ENCODE measurements around the gene MOK. TPM values are rescaled to one million over a fixed set of nuclear protein-coding genes. Genes with fewer than 3 reads are reported as not detected.

The MOK gene
- total and polyA plus RNA-seq, 2 of the 4 experiments (the other 2 are of a cell fraction): 16.8 to 48.5 TPM

GRCh38 chr14:102180248-102180998, 124.5 kb downstream of the MOK start:
- Histone ChIP-seq H3K27ac (ENCODE audit: insufficient read depth, low read length) (no peak overlapping the region), H2AFZ (replicated peaks; ENCODE audit: low read length, poor library complexity) (no peak overlapping the region), H4K20me1 (ENCODE audit: insufficient read depth, low read length) (peaks cover 70% of the 10 kb centered on the region), H3K4ac (ENCODE audit: low read depth, low read length) (no peak overlapping the region), H3K18ac (ENCODE audit: low read depth, low read length) (no peak overlapping the region), H2AK5ac (ENCODE audit: low read depth, low read length) (no peak overlapping the region), H3K4me2 (ENCODE audit: low read depth, low read length) (no peak overlapping the region), H2BK15ac (ENCODE audit: low read depth, low read length) (no peak overlapping the region), H3K9ac (ENCODE audit: low read depth, low read length) (no peak overlapping the region), H4K8ac (ENCODE audit: low read depth in 2 of 2, low read length in 2 of 2) (no peak overlapping the region), H3K23ac (ENCODE audit: low read depth, low read length) (no peak overlapping the region), H2BK20ac (ENCODE audit: low read depth, low read length) (no peak overlapping the region), H2BK5ac (ENCODE audit: low read depth, low read length, poor library complexity, severe bottlenecking) (no peak overlapping the region), H3K36me3 (ENCODE audit: control insufficient read depth, insufficient read depth, low read length) (peaks cover 1% of the 10 kb centered on the region; the same call in 1 of the 2 replicates), H4K91ac (ENCODE audit: insufficient read depth, low read depth, low read length) (no peak overlapping the region), H3K9me3 (ENCODE audit: control insufficient read depth, insufficient read depth, low read length) (no peaks in the 10 kb centered on the region), H3K56ac (ENCODE audit: extremely low read depth, insufficient read depth, low read length) (no peak overlapping the region), H3K4me1 (ENCODE audit: control insufficient read depth, insufficient read depth, low read length) (no peaks in the 10 kb centered on the region), H3K9me1 (ENCODE audit: insufficient read depth, low read length) (peaks cover 6% of the 10 kb centered on the region), H3K14ac (replicated peaks; ENCODE audit: low read depth, low read length) (no peak overlapping the region), H3K4me3 (ENCODE audit: insufficient read depth, low read depth, low read length) (no peak overlapping the region), H4K5ac (ENCODE audit: low read depth, low read length) (no peak overlapping the region), H3K27me3 (ENCODE audit: control insufficient read depth, insufficient read depth, low read length) (no peaks in the 10 kb centered on the region), H3K79me1 (ENCODE audit: low read depth in 1 of 2, low read length in 2 of 2) (peaks cover 30 to 78% of the 10 kb centered on the region in 2 experiments), H2BK120ac (ENCODE audit: low read depth, low read length) (no peak overlapping the region), H2AK9ac (replicated peaks; ENCODE audit: low read depth, low read length, poor library complexity) (no peak overlapping the region)
- ChIA-PET CTCF (interaction anchor here (0.6 kb wide), 1 partner anchor 184 kb away, joined by 3 read pairs; no protein-coding TSS in a partner anchor), POLR2A (ENCODE audit: unreplicated experiment) (no interaction called here)
- intact Hi-C loops (cut with micrococcal nuclease) (no loop called here), in situ Hi-C loops (cut with MboI; ENCODE audit: low sequenced_read_pairs) (no loop called here), dilution Hi-C loops (cut with HindIII; ENCODE audit: low sequenced_read_pairs, unreplicated experiment) (no loop called here)
- ATAC-seq (ENCODE audit: low read depth) (no peak), DNase-seq (no peak)
- no TSS peak for BruUV-seq (replicated peaks)
- WGBS, 2 experiments (ENCODE audit: extremely low coverage in 2 of 2, insufficient read length in 1 of 2): 80% methylated on average over 1 of the region's 7 CpGs; no CpG with 5 or more reads in 1 of the 2 experiments
- no peak for TF ChIP-seq FOS (IDR thresholded peaks at IDR 0.05; ENCODE audit: low read depth, low read length)
- no peak for TF ChIP-seq BHLHE40 (IDR thresholded peaks at IDR 0.05; ENCODE audit: low read depth, low read length)
- no peak for TF ChIP-seq ELK1 (IDR thresholded peaks at IDR 0.05; ENCODE audit: borderline replicate concordance, low read depth, low read length)
- TF ChIP-seq CHD1 (IDR thresholded peaks at IDR 0.05; ENCODE audit: low read depth, low read length): no peak
- no peak for TF ChIP-seq POLR2A (IDR thresholded peaks at IDR 0.05; ENCODE audit: low read depth, low read length)
- no peak for TF ChIP-seq SMC3 (IDR thresholded peaks at IDR 0.05; ENCODE audit: low read depth, low read length)
- TF ChIP-seq RFX5 (IDR thresholded peaks at IDR 0.05; ENCODE audit: low read depth, low read length): no peak

Other genes with a start within 250 kb of the MOK start
- gene HSP90AA1, start 218.1 kb downstream of the MOK start, total RNA-seq (2012; rRNA removed): 578 and 1,483 TPM in 2 replicates
- 485 and 535 TPM in 2 replicates for gene HSP90AA1, start 218.1 kb downstream of the MOK start, polyA plus RNA-seq (2012; rRNA removed)
- gene WDR20, start 165.3 kb downstream of the MOK start, total RNA-seq (2012; rRNA removed): 27.4 and 28.1 TPM in 2 replicates
- gene WDR20, start 165.3 kb downstream of the MOK start, polyA plus RNA-seq (2012; rRNA removed): 18.7 and 20.3 TPM in 2 replicates
- gene ZNF839, start 14.6 kb upstream of the MOK start, total RNA-seq (2012; rRNA removed): 5.7 and 6.4 TPM in 2 replicates
- gene ZNF839, start 14.6 kb upstream of the MOK start, polyA plus RNA-seq (2012; rRNA removed): 9.8 and 10.7 TPM in 2 replicates
- gene CINP, start 57.7 kb upstream of the MOK start, total RNA-seq (2012; rRNA removed): 41.9 and 55.3 TPM in 2 replicates
- 53.2 and 56.4 TPM in 2 replicates for gene CINP, start 57.7 kb upstream of the MOK start, polyA plus RNA-seq (2012; rRNA removed)
- gene TECPR2, start 57.8 kb upstream of the MOK start, total RNA-seq (2012; rRNA removed): 10.3 and 11.7 TPM in 2 replicates
- 9.5 TPM in 2 replicates for gene TECPR2, start 57.8 kb upstream of the MOK start, polyA plus RNA-seq (2012; rRNA removed)
- gene ANKRD9, start 204.6 kb upstream of the MOK start, total RNA-seq (2012; rRNA removed): 3.9 and 5.3 TPM in 2 replicates
- gene ANKRD9, start 204.6 kb upstream of the MOK start, polyA plus RNA-seq (2012; rRNA removed): 15.7 and 25.8 TPM in 2 replicates